Erythroblast (primary cell): ENCODE measurements around the gene HSD11B1.

Source experiments
- DNase-seq, 2 experiments: peaks; one replicate each; lab custom pipeline; 2025; lab: John Stamatoyannopoulos, UW
- GATA1 ChIP-seq: IDR thresholded peaks from 2 replicates; pipeline ENCODE4 v1.6.1; 2011; ENCODE audit warnings: low read depth, mild to moderate bottlenecking, control low read depth, low read length, moderate library complexity
- POLR2A ChIP-seq: IDR thresholded peaks from 2 replicates; pipeline ENCODE4 v1.6.1; 2011; ENCODE audit warnings: mild to moderate bottlenecking, low read length

Gene HSD11B1

GRCh38 chr1:209783386-209783785, 78.7 kb downstream of the HSD11B1 start:
- no peak for DNase-seq
- TF ChIP-seq GATA1 (no peak), POLR2A (no peak)
